ENCODE data around the gene LDB3.

Gene LDB3

GRCh38 chr10:86708068-86708782, 39.9 kb downstream of the LDB3 start:
- TF ChIP-seq CTCF (IDR thresholded peaks at IDR 0.05; ENCODE audit: low read length) = no peak
- no peak for TF ChIP-seq EZH2 (IDR thresholded peaks at IDR 0.05; ENCODE audit: borderline replicate concordance, low read length)
- Histone ChIP-seq H3K9me2 (ENCODE audit: low read depth, low read length) (no peaks in the 10 kb centered on the region), H3K36me3 (ENCODE audit: insufficient read depth, low read length) (no peaks in the 10 kb centered on the region), H4K20me1 (ENCODE audit: insufficient read depth, low read length) (no peaks in the 10 kb centered on the region), H3K27me3 (ENCODE audit: insufficient read depth, low read length) (no peaks in the 10 kb centered on the region), H3K27ac (ENCODE audit: low read depth, low read length, poor library complexity, severe bottlenecking) (no peak overlapping the region), H3K9me3 (ENCODE audit: low read length) (no peaks in the 10 kb centered on the region), H3K4me1 (ENCODE audit: insufficient read depth, low read length, severe bottlenecking) (peaks cover 19% of the 10 kb centered on the region), H3K9ac (ENCODE audit: low read length) (no peak overlapping the region), H3K4me2 (ENCODE audit: low read length) (no peak overlapping the region), H3K4me3 (ENCODE audit: low read depth, low read length, poor library complexity, severe bottlenecking) (no peak overlapping the region), H3F3A (ENCODE audit: insufficient read depth, low read length) (no peaks in the 10 kb centered on the region), H2AFZ (ENCODE audit: low read length) (no peak overlapping the region), H3K79me2 (ENCODE audit: insufficient read depth, low read length) (no peaks in the 10 kb centered on the region)

- H3K4me3 ChIP-seq (ENCODE audit: low read depth, low read length, poor library complexity, severe bottlenecking) = no peak overlapping the region
- no peaks in the 10 kb centered on the region for H3K79me2 ChIP-seq (ENCODE audit: insufficient read depth, low read length)
- H4K20me1 ChIP-seq (ENCODE audit: insufficient read depth, low read length) = no peaks in the 10 kb centered on the region
- no peaks in the 10 kb centered on the region for H3K9me2 ChIP-seq (ENCODE audit: low read depth, low read length)
- no peak overlapping the region for H3K9ac ChIP-seq (ENCODE audit: low read length)
- no peak overlapping the region for H2AFZ ChIP-seq (ENCODE audit: low read length)
- H3K27ac ChIP-seq (ENCODE audit: low read depth, low read length, poor library complexity, severe bottlenecking) = no peak overlapping the region
- no peak overlapping the region for H3K4me2 ChIP-seq (ENCODE audit: low read length)
- H3K36me3 ChIP-seq (ENCODE audit: insufficient read depth, low read length) = no peaks in the 10 kb centered on the region
- H3K9me3 ChIP-seq (ENCODE audit: low read length) = no peaks in the 10 kb centered on the region
- TF ChIP-seq EZH2 (IDR thresholded peaks at IDR 0.05; ENCODE audit: borderline replicate concordance, low read length) (no peak), CTCF (IDR thresholded peaks at IDR 0.05; ENCODE audit: low read length) (no peak)
- no peaks in the 10 kb centered on the region for H3K27me3 ChIP-seq (ENCODE audit: insufficient read depth, low read length)
- H3F3A ChIP-seq (ENCODE audit: insufficient read depth, low read length) = no peaks in the 10 kb centered on the region
- peaks cover 19% of the 10 kb centered on the region for H3K4me1 ChIP-seq (ENCODE audit: insufficient read depth, low read length, severe bottlenecking)
Measured at GRCh38 chr10:86708783-86709380, 40.6 kb downstream of the LDB3 start.

GRCh38 chr10:86709396-86710185, 41.3 kb downstream of the LDB3 start:
- no peak overlapping the region for H3K27ac ChIP-seq (ENCODE audit: low read depth, low read length, poor library complexity, severe bottlenecking)
- H3K4me3 ChIP-seq (ENCODE audit: low read depth, low read length, poor library complexity, severe bottlenecking) = no peak overlapping the region
- H3K79me2 ChIP-seq (ENCODE audit: insufficient read depth, low read length) = no peaks in the 10 kb centered on the region
- no peaks in the 10 kb centered on the region for H3K9me2 ChIP-seq (ENCODE audit: low read depth, low read length)
- H3K4me1 ChIP-seq (ENCODE audit: insufficient read depth, low read length, severe bottlenecking) = peaks cover 19% of the 10 kb centered on the region
- no peak overlapping the region for H3K9ac ChIP-seq (ENCODE audit: low read length)
- no peaks in the 10 kb centered on the region for H3F3A ChIP-seq (ENCODE audit: insufficient read depth, low read length)
- H2AFZ ChIP-seq (ENCODE audit: low read length) = no peak overlapping the region
- no peaks in the 10 kb centered on the region for H3K9me3 ChIP-seq (ENCODE audit: low read length)
- H4K20me1 ChIP-seq (ENCODE audit: insufficient read depth, low read length) = no peaks in the 10 kb centered on the region
- no peaks in the 10 kb centered on the region for H3K27me3 ChIP-seq (ENCODE audit: insufficient read depth, low read length)
- H3K4me2 ChIP-seq (ENCODE audit: low read length) = no peak overlapping the region
- no peak for TF ChIP-seq EZH2 (IDR thresholded peaks at IDR 0.05; ENCODE audit: borderline replicate concordance, low read length)
- no peak for TF ChIP-seq CTCF (IDR thresholded peaks at IDR 0.05; ENCODE audit: low read length)
- H3K36me3 ChIP-seq (ENCODE audit: insufficient read depth, low read length) = no peaks in the 10 kb centered on the region

Measured in OCI-LY1 (cell line).